ENCODE data around the gene RNF144B. TPM values are rescaled to one million over a fixed set of nuclear protein-coding genes. Genes with fewer than 3 reads are reported as not detected.

RNF144B gene
- polyA plus RNA-seq, 10 donors: 5.1 to 14.9 (median 8.7) TPM

- no peak for DNase-seq
Observed at GRCh38 chr6:18478610-18479009, 91.5 kb downstream of the RNF144B start.

GRCh38 chr6:18481870-18482269, 94.7 kb downstream of the RNF144B start:
- no peak for DNase-seq

- DNase-seq: no peak
Observed at GRCh38 chr6:18485660-18486435, 98.7 kb downstream of the RNF144B start.

- DNase-seq: no peak
Observed at GRCh38 chr6:18488004-18488403, 100.9 kb downstream of the RNF144B start.

- DNase-seq: no peak
Observed at GRCh38 chr6:18488526-18489270, 101.5 kb downstream of the RNF144B start.

- DNase-seq: no peak
Observed at GRCh38 chr6:18489335-18489734, 102.2 kb downstream of the RNF144B start.

- DNase-seq: no peak
Observed at GRCh38 chr6:18491308-18492045, 104.3 kb downstream of the RNF144B start.

GRCh38 chr6:18492972-18493371, 105.8 kb downstream of the RNF144B start:
- DNase-seq: no peak

- DNase-seq: no peak
Observed at GRCh38 chr6:18493382-18493891, 106.3 kb downstream of the RNF144B start.

GRCh38 chr6:18493925-18494324, 106.8 kb downstream of the RNF144B start:
- no peak for DNase-seq

- DNase-seq: no peak
Observed at GRCh38 chr6:18495236-18495635, 108.1 kb downstream of the RNF144B start.

- no peak for DNase-seq
Observed at GRCh38 chr6:18496462-18496861, 109.3 kb downstream of the RNF144B start.

- no peak for DNase-seq
Observed at GRCh38 chr6:18497006-18497405, 109.9 kb downstream of the RNF144B start.

GRCh38 chr6:18498408-18498807, 111.3 kb downstream of the RNF144B start:
- DNase-seq: no peak

GRCh38 chr6:18500921-18501662, 113.9 kb downstream of the RNF144B start:
- no peak for DNase-seq

GRCh38 chr6:18501663-18502013, 114.5 kb downstream of the RNF144B start:
- DNase-seq: peak; percentile 18 to 53 (median 45)

GRCh38 chr6:18503206-18503592, 116.0 kb downstream of the RNF144B start:
- no peak for DNase-seq

GRCh38 chr6:18503593-18504231, 116.6 kb downstream of the RNF144B start:
- DNase-seq: peak; percentile 67 to 86 (median 71)

- DNase-seq: no peak
Observed at GRCh38 chr6:18504232-18504596, 117.1 kb downstream of the RNF144B start.

GRCh38 chr6:18506382-18507017, 119.3 kb downstream of the RNF144B start:
- no peak for DNase-seq

GRCh38 chr6:18507018-18507415, 119.9 kb downstream of the RNF144B start:
- DNase-seq: no peak

Data from muscle of back (tissue), 11 donors.